SK-N-SH (cell line): ENCODE measurements around the gene TMEM11. TPM values are rescaled to one million over a fixed set of nuclear protein-coding genes. Genes with fewer than 3 reads are reported as not detected.

Source experiments
- CTCF ChIA-PET: fragments of 300-600, 350-600 bp; formaldehyde crosslinking; extraction: SDS; loops from one replicate; lab custom pipeline; 2021; lab: Yijun Ruan, JAX
- POLR2A ChIA-PET: fragments of 350-600 bp; sonication (Branson Sonifier 250); formaldehyde crosslinking; extraction: SDS; loops from one replicate; lab custom pipeline; 2020; ENCODE audit warnings: antibody characterized with exemption, inconsistent platforms; lab: Yijun Ruan, JAX
- DNase-seq: peaks from one replicate; pipeline ENCODE4 v3.0.0; 2012
- H2AFZ ChIP-seq: fragments of 200-600 bp; sonication (generic); 2 replicates; pipeline ENCODE4 v1.8.1; 2016; ENCODE audit warnings: antibody characterized with exemption, mild to moderate bottlenecking, low read depth
- H3F3A ChIP-seq: fragments of 200-600 bp; sonication (generic); replicated peaks from 2 replicates; pipeline ENCODE3; 2016; ENCODE audit warnings: antibody characterized with exemption, mild to moderate bottlenecking; ENCODE audit not compliant: insufficient read depth
- H3K27ac ChIP-seq, 2 experiments: fragments of 200-500 bp in 1 of 2; fragments of 200-600 bp in 1 of 2; sonication (Bioruptor generic) in 1 of 2; sonication (generic), shearing (Covaris generic) in 1 of 2; 2 replicates each; pipeline versions ENCODE4 v1.5.1 to v1.6.1; 2014 to 2016; ENCODE audit warnings: low read depth in 2 of 2, inconsistent platforms in 1 of 2, low read length in 1 of 2, mild to moderate bottlenecking in 1 of 2, mixed read lengths in 1 of 2
- H3K27me3 ChIP-seq: fragments of 200-600 bp; sonication (generic), shearing (Covaris generic); 2 replicates; pipeline ENCODE4 v1.6.1; 2016; ENCODE audit warnings: mixed run types; ENCODE audit not compliant: insufficient read depth
- H3K36me3 ChIP-seq, 2 experiments: fragments of 200-500 bp in 1 of 2; fragments of 200-600 bp in 1 of 2; sonication (Bioruptor generic) in 1 of 2; sonication (generic) in 1 of 2; replicated peaks in 1 of 2; 2 replicates each; pipeline versions ENCODE3 to v1.5.1; 2014 to 2016; ENCODE audit warnings: low read length in 1 of 2, mild to moderate bottlenecking in 1 of 2; ENCODE audit not compliant: insufficient read depth in 2 of 2, control insufficient read depth in 1 of 2
- H3K4me1 ChIP-seq, 2 experiments: fragments of 200-500 bp in 1 of 2; fragments of 200-600 bp in 1 of 2; sonication (Bioruptor generic) in 1 of 2; sonication (generic), shearing (Covaris generic) in 1 of 2; 2 replicates each; pipeline versions ENCODE4 v1.5.1 to v1.6.1; 2014 to 2016; ENCODE audit warnings: low read depth in 1 of 2, low read length in 1 of 2, mixed run types in 1 of 2; ENCODE audit not compliant: insufficient read depth in 2 of 2, control insufficient read depth in 1 of 2
- H3K4me2 ChIP-seq: fragments of 200-600 bp; sonication (generic), shearing (Covaris generic); 2 replicates; pipeline ENCODE4 v1.6.1; 2017; ENCODE audit warnings: mixed run types
- H3K4me3 ChIP-seq, 2 experiments: fragments of 200-500 bp in 1 of 2; fragments of 200-600 bp in 1 of 2; sonication (Bioruptor generic) in 1 of 2; sonication (generic), shearing (Covaris generic) in 1 of 2; 2 replicates each; pipeline versions ENCODE4 v1.5.1 to v1.8.1; 2014 to 2016; ENCODE audit warnings: low read depth in 2 of 2, inconsistent platforms in 1 of 2, low read length in 1 of 2, mild to moderate bottlenecking in 1 of 2, mixed read lengths in 1 of 2, moderate library complexity in 1 of 2
- H3K79me2 ChIP-seq: fragments of 200-600 bp; sonication (generic); 2 replicates; pipeline ENCODE4 v1.8.1; 2017; ENCODE audit warnings: mild to moderate bottlenecking; ENCODE audit not compliant: insufficient read depth
- H3K9ac ChIP-seq: fragments of 200-600 bp; sonication (generic); 2 replicates; pipeline ENCODE4 v1.6.1; 2017; ENCODE audit warnings: mixed run types
- H3K9me2 ChIP-seq: fragments of 200-600 bp; sonication (generic); 2 replicates; pipeline ENCODE4 v1.6.1; 2017; ENCODE audit warnings: mixed run types
- H3K9me3 ChIP-seq: fragments of 200-600 bp; sonication (generic); 2 replicates; pipeline ENCODE4 v1.6.1; 2017; ENCODE audit warnings: mixed run types, mild to moderate bottlenecking, moderate library complexity
- H4K20me1 ChIP-seq: fragments of 200-600 bp; sonication (generic); 2 replicates; pipeline ENCODE4 v1.6.1; 2017; ENCODE audit warnings: mild to moderate bottlenecking, mixed run types; ENCODE audit not compliant: insufficient read depth
- CHD2 ChIP-seq: fragments of 150-350 bp; IDR thresholded peaks from 2 replicates; pipeline ENCODE4 v1.6.1; 2018; ENCODE audit warnings: low read length; ENCODE audit not compliant: partially characterized antibody
- ELF1 ChIP-seq: IDR thresholded peaks from 2 replicates; pipeline ENCODE4 v1.4.0; 2012
- EP300 ChIP-seq, 2 experiments: IDR thresholded peaks; 2 replicates each; pipeline versions ENCODE4 v1.4.0 to v1.6.1; 2012; ENCODE audit warnings: borderline replicate concordance in 1 of 2, low read depth in 1 of 2, low read length in 1 of 2
- GABPA ChIP-seq: IDR thresholded peaks from 2 replicates; pipeline ENCODE4 v1.4.0; 2012; ENCODE audit warnings: low read depth, mild to moderate bottlenecking
- JUND ChIP-seq: IDR thresholded peaks from 2 replicates; pipeline ENCODE4 v1.4.0; 2012
- MXI1 ChIP-seq: IDR thresholded peaks from 2 replicates; pipeline ENCODE4 v1.6.1; 2012; ENCODE audit warnings: mild to moderate bottlenecking, low read depth, low read length, improper control_type of control experiment
- NFIC ChIP-seq: IDR thresholded peaks from 2 replicates; pipeline ENCODE4 v1.4.0; 2012; ENCODE audit warnings: borderline replicate concordance
- POLR2AphosphoS5 ChIP-seq: IDR thresholded peaks from 2 replicates; pipeline ENCODE4 v1.6.1; 2012; ENCODE audit warnings: low read depth, low read length
- RAD21 ChIP-seq: IDR thresholded peaks from 2 replicates; pipeline ENCODE4 v1.6.1; 2012; ENCODE audit warnings: mild to moderate bottlenecking, low read length
- RCOR1 ChIP-seq: fragments of 150-350 bp; IDR thresholded peaks from 2 replicates; pipeline ENCODE4 v1.6.1; 2017; ENCODE audit warnings: antibody characterized with exemption, low read length
- RXRA ChIP-seq: IDR thresholded peaks from 2 replicates; pipeline ENCODE4 v1.4.0; 2012; ENCODE audit warnings: low read depth, mild to moderate bottlenecking, borderline replicate concordance
- SMC3 ChIP-seq: IDR thresholded peaks from 2 replicates; pipeline ENCODE4 v1.6.1; 2012; ENCODE audit warnings: low read depth, low read length, improper control_type of control experiment
- YY1 ChIP-seq: IDR thresholded peaks from 2 replicates; pipeline ENCODE4 v1.4.0; 2012; ENCODE audit warnings: low read depth, mild to moderate bottlenecking
- WGBS: methylation state at CpG from one replicate; pipeline ENCODE4 v1.1.6; 2017; ENCODE audit warnings: low lambda C conversion rate; 5-methylcytosine and 5-hydroxymethylcytosine counted together
- polyA plus RNA-seq, 3 experiments: library from polyadenylated mRNA; depleted of rRNA; stranded (reverse); fragments of >200 nt; gene quantifications; 2 replicates each; pipeline ENCODE4 v1.2.3, GENCODE V29; 2012
- TF ChIP-seq, protein P1 (sequence below): IDR thresholded peaks from 2 replicates; pipeline ENCODE4 v1.4.0; 2012; ENCODE audit warnings: low read depth, borderline replicate concordance
- TF ChIP-seq, protein P2 (sequence below): IDR thresholded peaks from 2 replicates; pipeline ENCODE4 v1.6.1; 2012; ENCODE audit warnings: mild to moderate bottlenecking, low read depth, low read length, moderate library complexity
- TF ChIP-seq, protein P3 (sequence below): IDR thresholded peaks from 2 replicates; pipeline ENCODE4 v1.4.0; 2012; ENCODE audit warnings: low read depth
- TF ChIP-seq, protein P4 (sequence below): fragments of 150-350 bp; IDR thresholded peaks from 2 replicates; pipeline ENCODE4 v1.6.1; 2017; ENCODE audit warnings: antibody characterized with exemption, low read length, low read depth, borderline replicate concordance
- TF ChIP-seq, protein P5 (sequence below): IDR thresholded peaks from 2 replicates; pipeline ENCODE4 v1.4.0; 2012; ENCODE audit warnings: low read depth, borderline replicate concordance
- TF ChIP-seq, protein P6 (sequence below): fragments of 150-350 bp; IDR thresholded peaks from 2 replicates; pipeline ENCODE4 v1.6.1; 2016; ENCODE audit warnings: mild to moderate bottlenecking, low read depth, low read length
- TF ChIP-seq, protein P7 (sequence below): fragments of 200-600 bp; sonication (generic); IDR thresholded peaks from 2 replicates; pipeline ENCODE4 v1.6.1; 2017; ENCODE audit warnings: antibody characterized with exemption, mild to moderate bottlenecking, moderate library complexity

Gene TMEM11
- polyA plus RNA-seq, 1 of the 3 experiments (the other 2 are of a cell fraction) = 52.3 TPM

DNA sequence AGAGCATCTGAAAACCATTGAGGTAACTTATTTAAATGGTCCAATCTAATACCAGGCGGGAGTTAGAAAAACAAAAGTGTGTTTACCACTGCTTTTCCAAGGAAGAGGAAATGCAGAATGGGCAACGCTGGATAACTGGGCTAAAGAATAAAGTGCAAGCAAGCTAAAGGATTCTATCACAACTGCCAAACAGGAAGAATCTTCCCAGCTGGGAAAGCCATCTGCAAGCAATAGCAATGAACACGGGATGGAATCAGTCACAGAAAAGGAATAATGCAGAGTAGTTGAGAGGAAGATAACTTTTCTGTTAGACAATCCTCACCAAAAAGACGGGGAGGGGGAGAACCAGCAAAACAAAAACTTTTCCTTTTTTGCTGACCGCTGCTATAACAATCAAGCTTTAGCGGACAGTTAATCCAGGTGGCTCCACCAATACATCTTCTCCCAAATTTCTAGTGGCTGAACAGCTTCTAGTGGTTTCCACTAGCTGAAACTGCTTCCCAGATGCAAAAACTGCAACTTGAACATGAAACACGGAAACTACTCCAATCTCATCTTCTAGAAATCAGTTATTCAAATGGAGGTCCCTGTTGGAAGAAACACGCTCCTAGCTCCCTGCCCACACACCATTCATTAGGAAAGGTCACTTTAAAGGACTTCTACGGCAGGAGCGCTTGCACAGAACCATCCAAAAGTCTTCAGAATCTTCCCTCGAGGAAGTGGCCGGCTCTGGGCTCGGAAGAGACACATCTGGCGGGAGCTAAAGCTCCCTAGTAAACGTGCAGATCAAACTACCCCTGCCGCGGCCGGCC, 929 bp downstream of the TMEM11 start:
- DNase-seq = no peak
- Histone ChIP-seq H3K9me3 (no peaks in the 10 kb centered on the region), H3K4me1 (peaks cover 10 to 25% of the 10 kb centered on the region in 2 experiments; a peak in 2 of 4 replicates), H3F3A (no peaks in the 10 kb centered on the region), H3K27me3 (no peaks in the 10 kb centered on the region), H3K4me2 (peak overlapping the region; percentile 91), H3K27ac (peak overlapping the region; percentile 91 to 93), H4K20me1 (peaks cover 50% of the 10 kb centered on the region), H3K9ac (peak overlapping the region; percentile 99), H2AFZ (peak overlapping the region; percentile 53; the same call in 1 of the 2 replicates), H3K4me3 (peak overlapping the region; percentile 97 to 99), H3K9me2 (no peaks in the 10 kb centered on the region), H3K36me3 (peaks cover 12 to 23% of the 10 kb centered on the region in 2 experiments), H3K79me2 (peaks cover 90% of the 10 kb centered on the region)
- 14% methylated on average over 16 of the region's 18 CpGs for WGBS
- ChIA-PET POLR2A (interaction anchor here (0.8 to 1.0 kb wide), 2 partner anchors 9 to 11 kb away, joined by 3 to 4 read pairs; no protein-coding TSS in a partner anchor), CTCF (interaction anchor here (0.6 to 2.9 kb wide), 8 partner anchors 18 to 1207 kb away, joined by 3 to 16 read pairs (median 3); no protein-coding TSS in a partner anchor)
- TF ChIP-seq, protein P1, sequence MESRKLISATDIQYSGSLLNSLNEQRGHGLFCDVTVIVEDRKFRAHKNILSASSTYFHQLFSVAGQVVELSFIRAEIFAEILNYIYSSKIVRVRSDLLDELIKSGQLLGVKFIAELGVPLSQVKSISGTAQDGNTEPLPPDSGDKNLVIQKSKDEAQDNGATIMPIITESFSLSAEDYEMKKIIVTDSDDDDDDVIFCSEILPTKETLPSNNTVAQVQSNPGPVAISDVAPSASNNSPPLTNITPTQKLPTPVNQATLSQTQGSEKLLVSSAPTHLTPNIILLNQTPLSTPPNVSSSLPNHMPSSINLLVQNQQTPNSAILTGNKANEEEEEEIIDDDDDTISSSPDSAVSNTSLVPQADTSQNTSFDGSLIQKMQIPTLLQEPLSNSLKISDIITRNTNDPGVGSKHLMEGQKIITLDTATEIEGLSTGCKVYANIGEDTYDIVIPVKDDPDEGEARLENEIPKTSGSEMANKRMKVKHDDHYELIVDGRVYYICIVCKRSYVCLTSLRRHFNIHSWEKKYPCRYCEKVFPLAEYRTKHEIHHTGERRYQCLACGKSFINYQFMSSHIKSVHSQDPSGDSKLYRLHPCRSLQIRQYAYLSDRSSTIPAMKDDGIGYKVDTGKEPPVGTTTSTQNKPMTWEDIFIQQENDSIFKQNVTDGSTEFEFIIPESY = no peak
- no peak for TF ChIP-seq RXRA
- TF ChIP-seq ELF1 = no peak
- TF ChIP-seq RAD21 = no peak
- TF ChIP-seq SMC3 = no peak
- TF ChIP-seq, protein P2, sequence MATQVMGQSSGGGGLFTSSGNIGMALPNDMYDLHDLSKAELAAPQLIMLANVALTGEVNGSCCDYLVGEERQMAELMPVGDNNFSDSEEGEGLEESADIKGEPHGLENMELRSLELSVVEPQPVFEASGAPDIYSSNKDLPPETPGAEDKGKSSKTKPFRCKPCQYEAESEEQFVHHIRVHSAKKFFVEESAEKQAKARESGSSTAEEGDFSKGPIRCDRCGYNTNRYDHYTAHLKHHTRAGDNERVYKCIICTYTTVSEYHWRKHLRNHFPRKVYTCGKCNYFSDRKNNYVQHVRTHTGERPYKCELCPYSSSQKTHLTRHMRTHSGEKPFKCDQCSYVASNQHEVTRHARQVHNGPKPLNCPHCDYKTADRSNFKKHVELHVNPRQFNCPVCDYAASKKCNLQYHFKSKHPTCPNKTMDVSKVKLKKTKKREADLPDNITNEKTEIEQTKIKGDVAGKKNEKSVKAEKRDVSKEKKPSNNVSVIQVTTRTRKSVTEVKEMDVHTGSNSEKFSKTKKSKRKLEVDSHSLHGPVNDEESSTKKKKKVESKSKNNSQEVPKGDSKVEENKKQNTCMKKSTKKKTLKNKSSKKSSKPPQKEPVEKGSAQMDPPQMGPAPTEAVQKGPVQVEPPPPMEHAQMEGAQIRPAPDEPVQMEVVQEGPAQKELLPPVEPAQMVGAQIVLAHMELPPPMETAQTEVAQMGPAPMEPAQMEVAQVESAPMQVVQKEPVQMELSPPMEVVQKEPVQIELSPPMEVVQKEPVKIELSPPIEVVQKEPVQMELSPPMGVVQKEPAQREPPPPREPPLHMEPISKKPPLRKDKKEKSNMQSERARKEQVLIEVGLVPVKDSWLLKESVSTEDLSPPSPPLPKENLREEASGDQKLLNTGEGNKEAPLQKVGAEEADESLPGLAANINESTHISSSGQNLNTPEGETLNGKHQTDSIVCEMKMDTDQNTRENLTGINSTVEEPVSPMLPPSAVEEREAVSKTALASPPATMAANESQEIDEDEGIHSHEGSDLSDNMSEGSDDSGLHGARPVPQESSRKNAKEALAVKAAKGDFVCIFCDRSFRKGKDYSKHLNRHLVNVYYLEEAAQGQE = no peak
- TF ChIP-seq RCOR1 = no peak
- no peak for TF ChIP-seq YY1
- TF ChIP-seq, protein P3, sequence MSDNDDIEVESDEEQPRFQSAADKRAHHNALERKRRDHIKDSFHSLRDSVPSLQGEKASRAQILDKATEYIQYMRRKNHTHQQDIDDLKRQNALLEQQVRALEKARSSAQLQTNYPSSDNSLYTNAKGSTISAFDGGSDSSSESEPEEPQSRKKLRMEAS = no peak
- TF ChIP-seq, protein P4, sequence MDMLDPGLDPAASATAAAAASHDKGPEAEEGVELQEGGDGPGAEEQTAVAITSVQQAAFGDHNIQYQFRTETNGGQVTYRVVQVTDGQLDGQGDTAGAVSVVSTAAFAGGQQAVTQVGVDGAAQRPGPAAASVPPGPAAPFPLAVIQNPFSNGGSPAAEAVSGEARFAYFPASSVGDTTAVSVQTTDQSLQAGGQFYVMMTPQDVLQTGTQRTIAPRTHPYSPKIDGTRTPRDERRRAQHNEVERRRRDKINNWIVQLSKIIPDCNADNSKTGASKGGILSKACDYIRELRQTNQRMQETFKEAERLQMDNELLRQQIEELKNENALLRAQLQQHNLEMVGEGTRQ = no peak
- no peak for TF ChIP-seq MXI1
- TF ChIP-seq GABPA = no peak
- TF ChIP-seq, protein P5, sequence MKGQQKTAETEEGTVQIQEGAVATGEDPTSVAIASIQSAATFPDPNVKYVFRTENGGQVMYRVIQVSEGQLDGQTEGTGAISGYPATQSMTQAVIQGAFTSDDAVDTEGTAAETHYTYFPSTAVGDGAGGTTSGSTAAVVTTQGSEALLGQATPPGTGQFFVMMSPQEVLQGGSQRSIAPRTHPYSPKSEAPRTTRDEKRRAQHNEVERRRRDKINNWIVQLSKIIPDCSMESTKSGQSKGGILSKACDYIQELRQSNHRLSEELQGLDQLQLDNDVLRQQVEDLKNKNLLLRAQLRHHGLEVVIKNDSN = no peak
- TF ChIP-seq EP300 (IDR thresholded peaks at IDR 0.05; ENCODE audit: borderline replicate concordance in 1 of 2, low read depth in 1 of 2, low read length in 1 of 2) = no peak
- TF ChIP-seq, protein P6, sequence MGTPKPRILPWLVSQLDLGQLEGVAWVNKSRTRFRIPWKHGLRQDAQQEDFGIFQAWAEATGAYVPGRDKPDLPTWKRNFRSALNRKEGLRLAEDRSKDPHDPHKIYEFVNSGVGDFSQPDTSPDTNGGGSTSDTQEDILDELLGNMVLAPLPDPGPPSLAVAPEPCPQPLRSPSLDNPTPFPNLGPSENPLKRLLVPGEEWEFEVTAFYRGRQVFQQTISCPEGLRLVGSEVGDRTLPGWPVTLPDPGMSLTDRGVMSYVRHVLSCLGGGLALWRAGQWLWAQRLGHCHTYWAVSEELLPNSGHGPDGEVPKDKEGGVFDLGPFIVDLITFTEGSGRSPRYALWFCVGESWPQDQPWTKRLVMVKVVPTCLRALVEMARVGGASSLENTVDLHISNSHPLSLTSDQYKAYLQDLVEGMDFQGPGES = no peak
- no peak for TF ChIP-seq POLR2AphosphoS5
- TF ChIP-seq NFIC = no peak
- TF ChIP-seq JUND = no peak
- TF ChIP-seq, protein P7, sequence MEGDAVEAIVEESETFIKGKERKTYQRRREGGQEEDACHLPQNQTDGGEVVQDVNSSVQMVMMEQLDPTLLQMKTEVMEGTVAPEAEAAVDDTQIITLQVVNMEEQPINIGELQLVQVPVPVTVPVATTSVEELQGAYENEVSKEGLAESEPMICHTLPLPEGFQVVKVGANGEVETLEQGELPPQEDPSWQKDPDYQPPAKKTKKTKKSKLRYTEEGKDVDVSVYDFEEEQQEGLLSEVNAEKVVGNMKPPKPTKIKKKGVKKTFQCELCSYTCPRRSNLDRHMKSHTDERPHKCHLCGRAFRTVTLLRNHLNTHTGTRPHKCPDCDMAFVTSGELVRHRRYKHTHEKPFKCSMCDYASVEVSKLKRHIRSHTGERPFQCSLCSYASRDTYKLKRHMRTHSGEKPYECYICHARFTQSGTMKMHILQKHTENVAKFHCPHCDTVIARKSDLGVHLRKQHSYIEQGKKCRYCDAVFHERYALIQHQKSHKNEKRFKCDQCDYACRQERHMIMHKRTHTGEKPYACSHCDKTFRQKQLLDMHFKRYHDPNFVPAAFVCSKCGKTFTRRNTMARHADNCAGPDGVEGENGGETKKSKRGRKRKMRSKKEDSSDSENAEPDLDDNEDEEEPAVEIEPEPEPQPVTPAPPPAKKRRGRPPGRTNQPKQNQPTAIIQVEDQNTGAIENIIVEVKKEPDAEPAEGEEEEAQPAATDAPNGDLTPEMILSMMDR = no peak
- no peak for TF ChIP-seq CHD2
